Activated CD4-positive, alpha-beta T cell treated with anti-CD3 and anti-CD28 coated beads for 24 hours (primary cell): ENCODE data around the gene CDC42SE2.

ENCODE experiments used
- DNase-seq, 2 donors: peaks; one replicate each; pipeline ENCODE4 v3.0.0-alpha.2; 2020; ENCODE audit warnings: low read depth in 2 of 2

The CDC42SE2 gene

GRCh38 chr5:131263648-131264450, at the start of gene CDC42SE2:
TSS of gene CDC42SE2 (plus strand) at chr5:131264053. CDS start at chr5:131359494, 95,441 bp downstream.
- DNase-seq = peak; percentile 66 to 74

GRCh38 chr5:131214609-131215227, 49.1 kb upstream of the CDC42SE2 start:
- no peak for DNase-seq

GRCh38 chr5:131217791-131218190, 46.1 kb upstream of the CDC42SE2 start:
- DNase-seq = no peak

GRCh38 chr5:131218392-131218791, 45.5 kb upstream of the CDC42SE2 start:
- DNase-seq = no peak

GRCh38 chr5:131220566-131220965, 43.3 kb upstream of the CDC42SE2 start:
- DNase-seq = no peak

- no peak for DNase-seq
Measured at GRCh38 chr5:131221008-131221703, 42.7 kb upstream of the CDC42SE2 start.

GRCh38 chr5:131221888-131222287, 42.0 kb upstream of the CDC42SE2 start:
- no peak for DNase-seq

- DNase-seq = no peak
Measured at GRCh38 chr5:131222731-131223130, 41.1 kb upstream of the CDC42SE2 start.

- DNase-seq = no peak
Measured at GRCh38 chr5:131223751-131224386, 40.0 kb upstream of the CDC42SE2 start.

GRCh38 chr5:131224387-131225201, 39.3 kb upstream of the CDC42SE2 start:
- DNase-seq = no peak

GRCh38 chr5:131225282-131225974, 38.4 kb upstream of the CDC42SE2 start:
- no peak for DNase-seq

- DNase-seq = no peak
Measured at GRCh38 chr5:131226899-131227298, 37.0 kb upstream of the CDC42SE2 start.

- no peak for DNase-seq
Measured at GRCh38 chr5:131228646-131229045, 35.2 kb upstream of the CDC42SE2 start.

GRCh38 chr5:131229623-131230022, 34.2 kb upstream of the CDC42SE2 start:
- no peak for DNase-seq

GRCh38 chr5:131230406-131230805, 33.4 kb upstream of the CDC42SE2 start:
- DNase-seq = no peak

- DNase-seq = no peak
Measured at GRCh38 chr5:131239686-131240085, 24.2 kb upstream of the CDC42SE2 start.

- no peak for DNase-seq
Measured at GRCh38 chr5:131242728-131243255, 21.1 kb upstream of the CDC42SE2 start.

GRCh38 chr5:131245312-131245711, 18.5 kb upstream of the CDC42SE2 start:
- no peak for DNase-seq

GRCh38 chr5:131245948-131246347, 17.9 kb upstream of the CDC42SE2 start:
- DNase-seq = no peak

- no peak for DNase-seq
Measured at GRCh38 chr5:131246504-131246903, 17.3 kb upstream of the CDC42SE2 start.
